ENCODE data around the gene PICALM.
"Not testable (repeated sequence)": the region's sequence is repeated elsewhere in the genome, so short reads cannot be mapped to it uniquely, and the experiment has no call there.

Gene PICALM

DNA sequence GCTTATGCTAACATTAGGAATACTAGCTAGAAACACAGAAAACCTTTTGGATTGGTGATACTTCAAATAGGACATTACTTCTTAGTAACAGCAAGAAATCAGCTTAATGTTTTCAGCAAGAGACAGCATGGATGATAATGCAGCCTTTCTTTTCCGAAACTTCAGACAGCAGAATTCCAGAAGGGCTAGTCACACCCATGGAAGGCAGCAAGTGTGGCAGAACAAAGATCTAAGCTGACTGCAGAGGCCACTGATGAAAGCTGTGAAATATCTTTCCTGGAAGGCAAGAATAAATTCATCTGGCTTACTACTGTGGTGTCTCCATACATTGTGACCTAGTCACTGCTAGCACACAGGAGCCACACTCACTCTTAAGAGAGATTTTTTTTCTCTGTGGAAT lies 113.4 kb downstream of the PICALM start:
- Histone ChIP-seq H3K27me3 (no peaks in the 10 kb centered on the region), H3K4me3 (ENCODE audit: low read depth in 1 of 2, low read length in 1 of 2) (no peak overlapping the region), H3K36me3 (peaks cover 71% of the 10 kb centered on the region), H3K4me1 (ENCODE audit: control insufficient read depth in 1 of 2, insufficient read depth in 1 of 2, low read depth in 1 of 2, low read length in 1 of 2) (no peaks in the 10 kb centered on the region), H3K27ac (peak overlapping the region; percentile 41), H3K9me3 (no peaks in the 10 kb centered on the region)
- TF ChIP-seq, protein P1, sequence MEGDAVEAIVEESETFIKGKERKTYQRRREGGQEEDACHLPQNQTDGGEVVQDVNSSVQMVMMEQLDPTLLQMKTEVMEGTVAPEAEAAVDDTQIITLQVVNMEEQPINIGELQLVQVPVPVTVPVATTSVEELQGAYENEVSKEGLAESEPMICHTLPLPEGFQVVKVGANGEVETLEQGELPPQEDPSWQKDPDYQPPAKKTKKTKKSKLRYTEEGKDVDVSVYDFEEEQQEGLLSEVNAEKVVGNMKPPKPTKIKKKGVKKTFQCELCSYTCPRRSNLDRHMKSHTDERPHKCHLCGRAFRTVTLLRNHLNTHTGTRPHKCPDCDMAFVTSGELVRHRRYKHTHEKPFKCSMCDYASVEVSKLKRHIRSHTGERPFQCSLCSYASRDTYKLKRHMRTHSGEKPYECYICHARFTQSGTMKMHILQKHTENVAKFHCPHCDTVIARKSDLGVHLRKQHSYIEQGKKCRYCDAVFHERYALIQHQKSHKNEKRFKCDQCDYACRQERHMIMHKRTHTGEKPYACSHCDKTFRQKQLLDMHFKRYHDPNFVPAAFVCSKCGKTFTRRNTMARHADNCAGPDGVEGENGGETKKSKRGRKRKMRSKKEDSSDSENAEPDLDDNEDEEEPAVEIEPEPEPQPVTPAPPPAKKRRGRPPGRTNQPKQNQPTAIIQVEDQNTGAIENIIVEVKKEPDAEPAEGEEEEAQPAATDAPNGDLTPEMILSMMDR (IDR thresholded peaks at IDR 0.05), result no peak

DNA sequence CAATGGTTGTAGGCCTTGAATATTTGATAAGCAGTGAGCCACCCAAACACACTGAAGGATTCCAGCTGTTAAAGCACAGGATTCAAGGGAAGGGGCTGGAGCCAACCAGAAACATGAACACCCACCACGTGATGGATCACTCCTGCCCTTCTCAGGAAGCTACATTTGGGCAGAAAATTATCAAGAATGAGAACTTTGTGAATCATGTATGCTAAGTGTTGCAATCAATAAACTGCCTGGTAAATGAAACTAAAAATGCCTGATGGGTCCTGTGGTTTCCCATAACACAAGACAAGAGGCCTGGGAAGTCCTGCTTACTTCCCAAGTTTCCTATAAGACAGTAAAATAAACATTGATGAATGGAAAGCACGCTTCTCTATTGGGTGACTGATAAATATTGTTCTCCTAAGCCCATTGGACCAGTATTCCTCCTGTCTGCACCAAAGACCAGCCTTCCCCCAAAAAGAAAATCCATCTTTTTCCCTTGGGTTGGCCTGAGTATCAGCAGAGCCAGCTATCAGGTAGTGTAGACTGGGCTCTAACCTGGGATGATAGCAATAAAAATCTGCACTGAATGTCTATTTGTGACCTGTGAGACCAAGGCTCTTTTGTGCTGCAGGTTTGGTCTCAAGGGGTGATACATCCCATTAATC lies 115.3 kb downstream of the PICALM start:
- no peaks in the 10 kb centered on the region for H3K9me3 ChIP-seq
- no peak overlapping the region for H3K4me3 ChIP-seq (ENCODE audit: low read depth in 1 of 2, low read length in 1 of 2)
- TF ChIP-seq, protein P1 (IDR thresholded peaks at IDR 0.05), result no peak
- H3K27me3 ChIP-seq, result no peaks in the 10 kb centered on the region
- H3K4me1 ChIP-seq (ENCODE audit: control insufficient read depth in 1 of 2, insufficient read depth in 1 of 2, low read depth in 1 of 2, low read length in 1 of 2), result no peaks in the 10 kb centered on the region
- peak overlapping the region; percentile 40 for H3K27ac ChIP-seq
- peaks cover 52% of the 10 kb centered on the region for H3K36me3 ChIP-seq

DNA sequence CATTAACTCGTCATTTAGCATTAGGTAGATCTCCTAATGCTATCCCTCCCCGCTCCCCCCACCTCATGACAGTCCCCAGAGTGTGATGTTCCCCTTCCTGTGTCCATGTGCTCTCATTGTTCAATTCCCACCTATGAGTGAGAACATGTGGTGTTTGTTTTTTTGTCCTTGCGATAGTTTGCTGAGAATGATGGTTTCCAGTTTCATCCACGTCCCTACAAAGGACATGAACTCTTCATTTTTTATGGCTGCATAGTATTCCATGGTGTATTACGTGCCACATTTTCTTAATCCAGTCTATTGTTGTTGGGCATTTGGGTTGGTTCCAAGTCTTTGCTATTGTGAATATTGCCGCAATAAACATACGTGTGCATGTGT lies 116.8 kb downstream of the PICALM start:
- peaks cover 7 to 10% of the 10 kb centered on the region in 2 experiments for H3K4me1 ChIP-seq (ENCODE audit: control insufficient read depth in 1 of 2, insufficient read depth in 1 of 2, low read depth in 1 of 2, low read length in 1 of 2)

DNA sequence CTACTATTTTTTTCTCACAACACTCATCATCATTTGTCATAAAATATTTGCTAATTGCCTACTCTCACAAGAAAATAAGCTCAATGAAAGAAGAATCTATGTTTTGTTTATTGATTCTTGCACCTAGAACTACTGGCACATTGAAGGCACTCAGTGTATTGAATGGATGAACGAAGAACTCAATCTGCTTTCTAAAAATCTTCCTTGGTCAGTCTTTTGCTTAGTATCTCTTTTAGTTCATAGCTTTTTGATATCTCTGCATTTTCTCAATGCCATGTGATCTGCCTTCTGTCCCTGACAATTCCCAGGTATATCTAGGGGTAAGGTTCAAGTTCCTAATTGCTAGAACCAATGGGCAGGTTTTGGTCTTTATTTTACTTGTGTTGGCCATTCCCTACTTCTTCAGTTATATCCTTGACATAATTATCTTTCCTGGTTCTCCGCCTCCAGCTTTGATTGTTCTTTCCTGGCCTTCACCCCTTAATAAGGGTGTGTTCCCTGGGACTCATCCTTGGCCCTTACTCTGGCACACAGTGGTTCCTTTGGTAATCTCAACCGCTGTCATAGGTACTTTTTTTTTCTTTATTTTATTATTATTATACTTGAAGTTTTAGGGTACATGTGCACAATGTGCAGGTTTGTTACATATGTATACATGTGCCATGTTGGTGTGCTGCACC lies 117.3 kb downstream of the PICALM start:
- no peak overlapping the region for H3K27ac ChIP-seq
- H3K4me3 ChIP-seq (ENCODE audit: low read depth in 1 of 2, low read length in 1 of 2), result no peak overlapping the region
- H3K4me1 ChIP-seq (ENCODE audit: control insufficient read depth in 1 of 2, insufficient read depth in 1 of 2, low read depth in 1 of 2, low read length in 1 of 2), result peaks cover 7 to 11% of the 10 kb centered on the region in 2 experiments
- H3K36me3 ChIP-seq, result peaks cover 31% of the 10 kb centered on the region
- H3K9me3 ChIP-seq, result no peaks in the 10 kb centered on the region
- no peaks in the 10 kb centered on the region for H3K27me3 ChIP-seq
- TF ChIP-seq, protein P1 (IDR thresholded peaks at IDR 0.05), result no peak

More for the DNA sequence above, 116.8 kb downstream of the PICALM start:
- H3K36me3 ChIP-seq, result peaks cover 36% of the 10 kb centered on the region
- H3K27me3 ChIP-seq; H3K9me3 ChIP-seq; H3K27ac ChIP-seq; H3K4me3 ChIP-seq (ENCODE audit: low read depth in 1 of 2, low read length in 1 of 2): not testable (repeated sequence)

DNA sequence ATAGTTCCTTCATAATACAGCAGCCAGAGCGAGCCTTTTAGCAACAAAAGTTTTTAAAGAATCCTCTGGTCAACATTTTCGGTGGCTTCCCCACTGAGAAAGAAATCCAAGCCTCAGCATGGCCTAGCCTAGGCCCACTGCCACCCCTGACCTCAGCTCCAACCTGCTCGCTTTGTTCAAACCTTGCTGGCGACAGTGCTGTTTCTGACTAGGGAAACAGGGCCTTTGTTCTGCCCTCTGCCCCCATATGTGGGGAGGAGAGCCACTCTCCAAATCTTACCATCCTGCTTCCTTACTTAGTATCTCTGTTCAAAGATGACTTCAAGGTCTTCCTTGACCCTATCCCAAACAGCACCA lies 117.9 kb downstream of the PICALM start:
- TF ChIP-seq, protein P1 (IDR thresholded peaks at IDR 0.05), result no peak
- no peak overlapping the region for H3K27ac ChIP-seq
- H3K36me3 ChIP-seq, result peaks cover 26% of the 10 kb centered on the region
- peaks cover 9 to 14% of the 10 kb centered on the region in 2 experiments for H3K4me1 ChIP-seq (ENCODE audit: control insufficient read depth in 1 of 2, insufficient read depth in 1 of 2, low read depth in 1 of 2, low read length in 1 of 2)
- H3K4me3 ChIP-seq (ENCODE audit: low read depth in 1 of 2, low read length in 1 of 2), result no peak overlapping the region
- H3K27me3 ChIP-seq, result no peaks in the 10 kb centered on the region
- H3K9me3 ChIP-seq, result no peaks in the 10 kb centered on the region

DNA sequence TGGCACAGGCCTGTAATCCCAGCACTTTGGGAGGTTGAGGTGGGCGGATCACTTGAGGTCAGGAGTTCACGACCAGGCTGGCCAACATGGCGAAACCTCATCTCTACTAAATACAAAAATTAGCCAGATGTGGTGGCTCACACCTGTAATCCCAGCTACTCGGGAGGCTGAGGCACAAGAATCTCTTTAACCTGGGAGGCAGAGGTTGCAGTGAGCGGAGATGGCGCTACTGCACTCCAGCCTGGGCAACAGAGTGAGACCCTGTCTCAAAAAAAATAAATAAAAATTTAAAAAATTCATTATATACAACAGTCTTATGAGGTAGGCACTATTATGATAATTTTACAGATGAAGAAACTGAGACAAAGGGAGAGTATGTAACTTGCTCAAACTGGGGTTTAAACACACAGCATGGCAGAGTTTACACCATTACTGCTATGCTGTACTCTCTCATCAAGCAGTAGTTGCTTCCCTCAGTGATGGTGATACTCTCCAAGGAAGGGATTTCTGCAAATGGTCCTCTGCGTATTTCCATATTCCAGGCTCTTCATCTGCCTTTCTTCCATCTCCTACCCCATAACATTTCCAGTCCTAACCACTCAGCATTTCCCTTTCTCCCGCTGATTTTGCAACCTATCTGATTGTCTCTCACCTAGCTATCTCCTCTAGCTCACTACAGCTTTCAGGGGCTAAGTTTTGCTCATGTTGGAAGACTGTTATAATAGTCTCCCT lies 118.4 kb downstream of the PICALM start:
- Histone ChIP-seq H3K36me3 (peaks cover 20% of the 10 kb centered on the region), H3K4me1 (ENCODE audit: control insufficient read depth in 1 of 2, insufficient read depth in 1 of 2, low read depth in 1 of 2, low read length in 1 of 2) (peaks cover 14 to 20% of the 10 kb centered on the region in 2 experiments), H3K4me3 (ENCODE audit: low read depth in 1 of 2, low read length in 1 of 2) (no peak overlapping the region), H3K27me3 (no peaks in the 10 kb centered on the region), H3K9me3 (no peaks in the 10 kb centered on the region), H3K27ac (no peak overlapping the region)
- TF ChIP-seq, protein P1 (IDR thresholded peaks at IDR 0.05), result no peak

All from neutrophil (primary cell).